ENCODE results near the gene RP9. TPM values are rescaled to one million over a fixed set of nuclear protein-coding genes. Genes with fewer than 3 reads are reported as not detected.
A peak's percentile ranks its signal among the peaks of the same experiment; 100 is the strongest.

The RP9 gene
- total and polyA plus RNA-seq, 2 of the 13 experiments (the other 11 are each of a cell fraction or from before 2014, with no cell fraction given): 14.2 to 18.6 TPM

GRCh38 chr7:33048704-33049103 is 60.5 kb downstream of the RP9 start:
- 98% methylated on average over 1 of the region's 1 CpG for WGBS (ENCODE audit: low lambda C conversion rate)
- intact Hi-C loops (cut with micrococcal nuclease; ENCODE audit: unreplicated experiment): loop anchor here (10.0 kb wide), 1 partner anchor 154 kb away; the partner anchor contains the start of gene KBTBD2
- ATAC-seq (no peak), DNase-seq (ENCODE audit: low spot score) (no peak), FAIRE-seq (no peak)
- Histone ChIP-seq H3K4me3 (replicated peaks in 1 of 3; ENCODE audit: insufficient read depth in 1 of 3, low read depth in 2 of 3, low read length in 3 of 3) (no peak overlapping the region), H2AFZ (ENCODE audit: low read length) (no peak overlapping the region), H3K4me1 (ENCODE audit: insufficient read depth, low read length) (peaks cover 46% of the 10 kb centered on the region), H4K20me1 (ENCODE audit: insufficient read depth, low read length) (no peaks in the 10 kb centered on the region), H3K9me3 (ENCODE audit: low read length) (no peaks in the 10 kb centered on the region), H3K27me3 (ENCODE audit: control insufficient read depth in 1 of 2, insufficient read depth in 2 of 2, low read length in 2 of 2) (no peaks in the 10 kb centered on the region; a peak in 1 of 5 replicates), H3K36me3 (replicated peaks in 1 of 2; ENCODE audit: control insufficient read depth in 1 of 2, insufficient read depth in 2 of 2, low read length in 2 of 2) (no peaks in the 10 kb centered on the region), H3K27ac (ENCODE audit: extremely low read length, insufficient read depth, low read length) (no peak overlapping the region), H3K9ac (ENCODE audit: insufficient read depth, low read depth, low read length) (no peak overlapping the region), H3K4me2 (ENCODE audit: low read depth, low read length) (no peak overlapping the region), H3K79me2 (ENCODE audit: insufficient read depth, low read length) (peaks cover 92% of the 10 kb centered on the region)
- BruUV-seq (replicated peaks): TSS peak; percentile 10
- in situ Hi-C loops (cut with HindIII; ENCODE audit: extremely low pct_ligation_motif_present, low pct_unique_long_range_greater_than_20kb): no loop called here
- ChIA-PET POLR2A (interaction anchor here (1.1 kb wide), 1 partner anchor 92 kb away, joined by 3 read pairs; no protein-coding TSS in a partner anchor), CTCF (ENCODE audit: low intra/inter-chr PET ratio, low total read pairs) (no interaction called here)
- 0 out of 2 replicates have a peak, but pooled peaks have one; percentile 18 for TF ChIP-seq ATF7 (IDR thresholded peaks at IDR 0.05)
- TF ChIP-seq ATF7 (CRISPR knock-in tag; IDR thresholded peaks at IDR 0.05): no peak
- TF ChIP-seq ZNF780A (CRISPR knock-in tag; IDR thresholded peaks at IDR 0.05): no peak
- TF ChIP-seq RXRB (CRISPR knock-in tag; IDR thresholded peaks at IDR 0.05; ENCODE audit: borderline replicate concordance): no peak

DNA sequence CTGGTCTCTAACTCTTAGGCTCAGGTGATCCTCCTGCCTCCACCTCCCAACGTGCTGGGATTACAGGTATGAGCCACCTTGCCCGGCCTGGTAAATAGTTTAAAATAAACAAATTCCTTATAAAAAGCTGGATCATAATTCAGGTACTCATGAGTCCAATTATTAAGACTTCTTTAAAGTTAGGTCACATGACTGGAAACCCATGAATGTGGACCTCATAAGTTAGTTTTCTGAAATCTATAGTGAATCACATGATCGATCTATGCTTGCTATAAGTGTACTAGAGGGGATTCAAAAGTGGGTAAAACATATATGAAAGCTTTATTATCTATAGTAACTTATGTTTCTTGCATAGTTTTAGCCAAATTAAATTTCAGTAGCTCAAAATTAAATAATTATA is 60.9 kb downstream of the RP9 start:
- H3K4me2 ChIP-seq (ENCODE audit: low read depth, low read length): no peak overlapping the region
- no peak for FAIRE-seq
- ChIA-PET POLR2A (no interaction called here), CTCF (ENCODE audit: low intra/inter-chr PET ratio, low total read pairs) (no interaction called here)
- in situ Hi-C loops (cut with HindIII; ENCODE audit: extremely low pct_ligation_motif_present, low pct_unique_long_range_greater_than_20kb): no loop called here
- H3K79me2 ChIP-seq (ENCODE audit: insufficient read depth, low read length): peaks cover 92% of the 10 kb centered on the region
- no peaks in the 10 kb centered on the region; a peak in 1 of 5 replicates for H3K27me3 ChIP-seq (ENCODE audit: control insufficient read depth in 1 of 2, insufficient read depth in 2 of 2, low read length in 2 of 2)
- 94% methylated on average over 3 of the region's 3 CpGs for WGBS (ENCODE audit: low lambda C conversion rate)
- H3K9ac ChIP-seq (ENCODE audit: insufficient read depth, low read depth, low read length): no peak overlapping the region
- no peak for ATAC-seq
- no peaks in the 10 kb centered on the region for H3K36me3 ChIP-seq (replicated peaks in 1 of 2; ENCODE audit: control insufficient read depth in 1 of 2, insufficient read depth in 2 of 2, low read length in 2 of 2)
- intact Hi-C loops (cut with micrococcal nuclease; ENCODE audit: unreplicated experiment): loop anchor here (10.0 kb wide), 1 partner anchor 153 kb away; the partner anchor contains the start of gene KBTBD2
- no peak overlapping the region for H3K27ac ChIP-seq (ENCODE audit: extremely low read length, insufficient read depth, low read length)
- TF ChIP-seq ZNF7 (CRISPR knock-in tag; IDR thresholded peaks at IDR 0.05): no peak
- TF ChIP-seq FOXK2 (IDR thresholded peaks at IDR 0.05): no peak
- no peak for TF ChIP-seq HOXA5 (CRISPR knock-in tag; IDR thresholded peaks at IDR 0.05)
- TF ChIP-seq, protein P1, sequence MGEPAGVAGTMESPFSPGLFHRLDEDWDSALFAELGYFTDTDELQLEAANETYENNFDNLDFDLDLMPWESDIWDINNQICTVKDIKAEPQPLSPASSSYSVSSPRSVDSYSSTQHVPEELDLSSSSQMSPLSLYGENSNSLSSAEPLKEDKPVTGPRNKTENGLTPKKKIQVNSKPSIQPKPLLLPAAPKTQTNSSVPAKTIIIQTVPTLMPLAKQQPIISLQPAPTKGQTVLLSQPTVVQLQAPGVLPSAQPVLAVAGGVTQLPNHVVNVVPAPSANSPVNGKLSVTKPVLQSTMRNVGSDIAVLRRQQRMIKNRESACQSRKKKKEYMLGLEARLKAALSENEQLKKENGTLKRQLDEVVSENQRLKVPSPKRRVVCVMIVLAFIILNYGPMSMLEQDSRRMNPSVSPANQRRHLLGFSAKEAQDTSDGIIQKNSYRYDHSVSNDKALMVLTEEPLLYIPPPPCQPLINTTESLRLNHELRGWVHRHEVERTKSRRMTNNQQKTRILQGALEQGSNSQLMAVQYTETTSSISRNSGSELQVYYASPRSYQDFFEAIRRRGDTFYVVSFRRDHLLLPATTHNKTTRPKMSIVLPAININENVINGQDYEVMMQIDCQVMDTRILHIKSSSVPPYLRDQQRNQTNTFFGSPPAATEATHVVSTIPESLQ (CRISPR knock-in tag; conservative IDR thresholded peaks at IDR 0.05): no peak
- TF ChIP-seq FOXP4 (CRISPR knock-in tag; IDR thresholded peaks at IDR 0.05): no peak
- TF ChIP-seq MXD1 (CRISPR knock-in tag; IDR thresholded peaks at IDR 0.05): no peak
- TF ChIP-seq NFIC (IDR thresholded peaks at IDR 0.05; ENCODE audit: low read length): no peak
- TF ChIP-seq MIXL1 (CRISPR knock-in tag; IDR thresholded peaks at IDR 0.05): no peak
- no peak for TF ChIP-seq MEF2D (CRISPR knock-in tag; IDR thresholded peaks at IDR 0.05)
- no peak for TF ChIP-seq XBP1 (CRISPR knock-in tag; IDR thresholded peaks at IDR 0.05)
- no peak for TF ChIP-seq GABPA (IDR thresholded peaks at IDR 0.05; ENCODE audit: low read depth, low read length)
- no peak for TF ChIP-seq GABPA (CRISPR knock-in tag; IDR thresholded peaks at IDR 0.05; ENCODE audit: low read depth)
- H3K4me3 ChIP-seq (replicated peaks in 1 of 3; ENCODE audit: insufficient read depth in 1 of 3, low read depth in 2 of 3, low read length in 3 of 3): no peak overlapping the region
- DNase-seq (ENCODE audit: low spot score): no peak
- peaks cover 50% of the 10 kb centered on the region for H3K4me1 ChIP-seq (ENCODE audit: insufficient read depth, low read length)
- no peaks in the 10 kb centered on the region for H4K20me1 ChIP-seq (ENCODE audit: insufficient read depth, low read length)
- no peak overlapping the region for H2AFZ ChIP-seq (ENCODE audit: low read length)
- no TSS peak for BruUV-seq (replicated peaks)
- no peaks in the 10 kb centered on the region for H3K9me3 ChIP-seq (ENCODE audit: low read length)
